ENCODE measurements around the gene TTC34. TPM values are rescaled to one million over a fixed set of nuclear protein-coding genes. Genes with fewer than 3 reads are reported as not detected.
A peak's percentile ranks its signal among the peaks of the same experiment; 100 is the strongest.

Gene TTC34
- polyA plus RNA-seq, 3 donors, result 0.03 to 1.00 TPM; not detected in 1

DNA sequence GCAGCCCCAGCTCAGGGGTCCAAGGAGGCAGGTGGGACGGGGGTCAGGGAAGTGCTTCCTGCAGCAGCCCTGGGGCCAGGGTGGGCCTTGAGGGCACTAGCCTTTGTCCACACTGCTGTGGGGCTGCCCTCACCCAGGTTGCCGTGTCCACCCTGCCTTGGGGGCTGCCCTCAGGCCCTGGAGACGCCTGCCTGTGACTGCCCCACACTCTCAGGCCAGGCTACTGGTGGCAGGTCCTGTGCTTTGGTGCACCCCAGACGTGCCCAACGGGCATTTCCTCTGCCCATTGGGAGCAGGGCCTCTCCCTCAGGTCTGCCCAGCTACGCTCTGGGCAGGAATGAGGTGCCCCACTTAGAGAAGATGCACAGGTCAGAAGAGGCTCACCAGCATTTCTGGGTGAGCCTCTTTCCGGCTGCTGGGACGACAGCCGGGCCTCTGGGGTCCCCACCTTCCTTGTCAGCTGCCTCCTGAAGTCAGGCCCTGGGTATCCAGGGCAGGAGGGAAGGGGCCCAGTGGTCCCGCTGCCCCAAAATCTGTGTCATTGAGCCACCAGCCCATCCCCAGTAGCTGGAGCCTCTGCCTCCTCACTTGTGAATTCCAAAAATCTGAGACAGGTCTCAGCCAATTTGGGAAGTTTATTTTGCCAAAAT lies 166.0 kb downstream of the TTC34 start:
- H3K4me3 ChIP-seq (replicated peaks in 1 of 3; ENCODE audit: low read depth in 2 of 3, low read length in 3 of 3), result no peak overlapping the region
- whole genome bisulfite sequencing (ENCODE audit: insufficient coverage), result 88% methylated on average over 9 of the region's 10 CpGs
- H3K4me1 ChIP-seq (ENCODE audit: control insufficient read depth in 1 of 2, insufficient read depth in 2 of 2, low read length in 2 of 2), result no peaks in the 10 kb centered on the region
- intact Hi-C loops (cut with micrococcal nuclease), result no loop called here
- Mint-ChIP-seq H3K4me1 (no peaks in the 10 kb centered on the region), H3K9me3 (peaks cover 19 to 28% (median 24%) of the 10 kb centered on the region in 7 donors), H3K4me3 (no peak overlapping the region), H3K27me3 (ENCODE audit: low read depth in 3 of 3) (peaks cover 8 to 37% (median 15%) of the 10 kb centered on the region in 3 donors), H3K27ac (peak overlapping the region in 1 of 7 donors; percentile 3), H3K36me3 (no peaks in the 10 kb centered on the region)
- no peaks in the 10 kb centered on the region for H3K27me3 ChIP-seq (ENCODE audit: control insufficient read depth in 2 of 2, insufficient read depth in 2 of 2, low read length in 2 of 2)
- H2AFZ ChIP-seq (ENCODE audit: insufficient read depth, low read depth, low read length, poor library complexity, severe bottlenecking), result no peak overlapping the region
- H3K79me2 ChIP-seq (ENCODE audit: insufficient read depth, low read length), result no peaks in the 10 kb centered on the region
- no peaks in the 10 kb centered on the region for H3K36me3 ChIP-seq (replicated peaks in 1 of 2; ENCODE audit: control insufficient read depth in 1 of 2, insufficient read depth in 2 of 2, low read length in 2 of 2)
- peaks cover 16 to 33% of the 10 kb centered on the region in 2 donors for H3K9me3 ChIP-seq (replicated peaks in 1 of 2; ENCODE audit: control insufficient read depth in 1 of 2, insufficient read depth in 1 of 2, low read length in 2 of 2)
- no peak for DNase-seq
- H4K20me1 ChIP-seq (ENCODE audit: insufficient read depth, low read length), result no peaks in the 10 kb centered on the region
- no peak overlapping the region for H3K27ac ChIP-seq (ENCODE audit: low read depth in 1 of 2, low read length in 2 of 2)
- TF ChIP-seq, protein P1, sequence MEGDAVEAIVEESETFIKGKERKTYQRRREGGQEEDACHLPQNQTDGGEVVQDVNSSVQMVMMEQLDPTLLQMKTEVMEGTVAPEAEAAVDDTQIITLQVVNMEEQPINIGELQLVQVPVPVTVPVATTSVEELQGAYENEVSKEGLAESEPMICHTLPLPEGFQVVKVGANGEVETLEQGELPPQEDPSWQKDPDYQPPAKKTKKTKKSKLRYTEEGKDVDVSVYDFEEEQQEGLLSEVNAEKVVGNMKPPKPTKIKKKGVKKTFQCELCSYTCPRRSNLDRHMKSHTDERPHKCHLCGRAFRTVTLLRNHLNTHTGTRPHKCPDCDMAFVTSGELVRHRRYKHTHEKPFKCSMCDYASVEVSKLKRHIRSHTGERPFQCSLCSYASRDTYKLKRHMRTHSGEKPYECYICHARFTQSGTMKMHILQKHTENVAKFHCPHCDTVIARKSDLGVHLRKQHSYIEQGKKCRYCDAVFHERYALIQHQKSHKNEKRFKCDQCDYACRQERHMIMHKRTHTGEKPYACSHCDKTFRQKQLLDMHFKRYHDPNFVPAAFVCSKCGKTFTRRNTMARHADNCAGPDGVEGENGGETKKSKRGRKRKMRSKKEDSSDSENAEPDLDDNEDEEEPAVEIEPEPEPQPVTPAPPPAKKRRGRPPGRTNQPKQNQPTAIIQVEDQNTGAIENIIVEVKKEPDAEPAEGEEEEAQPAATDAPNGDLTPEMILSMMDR (IDR thresholded peaks at IDR 0.05), result no peak
- H3K9ac ChIP-seq (ENCODE audit: insufficient read depth, low read length, poor library complexity, severe bottlenecking), result no peak overlapping the region
- H3K4me2 ChIP-seq (replicated peaks; ENCODE audit: extremely low read depth, low read length, poor library complexity, severe bottlenecking), result no peak overlapping the region

DNA sequence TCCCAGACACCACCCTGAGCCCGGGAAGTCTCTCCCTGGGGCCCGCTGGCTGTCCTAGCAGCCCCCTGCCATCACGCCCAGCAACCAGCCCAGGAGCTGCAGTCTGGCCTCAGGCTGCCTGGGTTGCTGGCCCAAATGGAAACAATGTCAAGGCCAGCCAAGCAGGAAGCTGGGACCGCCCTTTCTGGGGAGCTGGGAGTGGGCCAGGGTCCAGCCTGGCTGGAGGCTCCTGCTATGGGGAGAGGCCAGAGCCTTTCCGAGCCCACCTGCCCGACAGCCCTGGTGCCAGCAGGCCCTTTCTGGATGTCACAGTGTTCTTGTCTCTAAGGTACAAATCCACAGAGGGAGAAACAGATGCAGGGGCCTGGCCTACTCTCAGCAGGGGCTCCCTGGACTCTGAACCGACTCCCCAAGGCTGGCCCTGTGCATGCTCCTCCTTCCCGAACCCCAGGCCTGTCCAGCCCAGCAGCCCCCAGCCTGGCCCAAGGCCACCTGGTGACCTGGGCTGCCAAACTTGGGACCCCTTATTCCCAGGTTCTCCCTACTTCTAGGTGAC lies 167.5 kb downstream of the TTC34 start:
- H3K27ac ChIP-seq (ENCODE audit: low read depth in 1 of 2, low read length in 2 of 2), result no peak overlapping the region
- H3K4me3 Mint-ChIP-seq, result no peak overlapping the region
- intact Hi-C loops (cut with micrococcal nuclease), result no loop called here
- H3K27ac Mint-ChIP-seq, result no peak overlapping the region
- no peak overlapping the region for H3K9ac ChIP-seq (ENCODE audit: insufficient read depth, low read length, poor library complexity, severe bottlenecking)
- peaks cover 16 to 50% (median 23%) of the 10 kb centered on the region in 3 donors for H3K27me3 Mint-ChIP-seq (ENCODE audit: low read depth in 3 of 3)
- no peaks in the 10 kb centered on the region for H4K20me1 ChIP-seq (ENCODE audit: insufficient read depth, low read length)
- no peaks in the 10 kb centered on the region for H3K79me2 ChIP-seq (ENCODE audit: insufficient read depth, low read length)
- H3K36me3 Mint-ChIP-seq, result peaks cover 0 to 6% of the 10 kb centered on the region in 2 donors
- H3K4me1 ChIP-seq (ENCODE audit: control insufficient read depth in 1 of 2, insufficient read depth in 2 of 2, low read length in 2 of 2), result no peaks in the 10 kb centered on the region
- peaks cover 26 to 36% (median 34%) of the 10 kb centered on the region in 7 donors for H3K9me3 Mint-ChIP-seq
- H3K4me1 Mint-ChIP-seq, result no peaks in the 10 kb centered on the region
- no peak overlapping the region for H3K4me2 ChIP-seq (replicated peaks; ENCODE audit: extremely low read depth, low read length, poor library complexity, severe bottlenecking)
- H3K27me3 ChIP-seq (ENCODE audit: control insufficient read depth in 2 of 2, insufficient read depth in 2 of 2, low read length in 2 of 2), result peaks cover 0 to 14% of the 10 kb centered on the region in 2 donors
- 90% methylated on average over 8 of the region's 8 CpGs for WGBS (ENCODE audit: insufficient coverage)
- H3K36me3 ChIP-seq (replicated peaks in 1 of 2; ENCODE audit: control insufficient read depth in 1 of 2, insufficient read depth in 2 of 2, low read length in 2 of 2), result no peaks in the 10 kb centered on the region
- no peak overlapping the region for H3K4me3 ChIP-seq (replicated peaks in 1 of 3; ENCODE audit: low read depth in 2 of 3, low read length in 3 of 3)
- TF ChIP-seq, protein P1 (IDR thresholded peaks at IDR 0.05), result no peak
- DNase-seq, result no peak
- H2AFZ ChIP-seq (ENCODE audit: insufficient read depth, low read depth, low read length, poor library complexity, severe bottlenecking), result no peak overlapping the region
- H3K9me3 ChIP-seq (replicated peaks in 1 of 2; ENCODE audit: control insufficient read depth in 1 of 2, insufficient read depth in 1 of 2, low read length in 2 of 2), result peaks cover 26 to 40% of the 10 kb centered on the region in 2 donors
